Astrocyte (in vitro differentiated cells and primary cell): ENCODE measurements around the gene RNGTT.

ENCODE experiments used
- CTCF ChIP-seq: IDR thresholded peaks from 2 replicates; pipeline ENCODE4 v1.5.1; 2011; ENCODE audit warnings: low read depth, mild to moderate bottlenecking, inconsistent platforms, low read length, moderate library complexity; ENCODE audit not compliant: insufficient read depth
- EZH2 ChIP-seq: IDR thresholded peaks from 2 replicates; pipeline ENCODE4 v1.6.1; 2012; ENCODE audit warnings: mild to moderate bottlenecking, low read length, inconsistent platforms; ENCODE audit not compliant: insufficient read depth

GRCh38 chr6:88984152-88984551, 20.7 kb upstream of the RNGTT start:
- no peak for TF ChIP-seq EZH2
- no peak for TF ChIP-seq CTCF
